GM18520 (cell line): ENCODE measurements around the gene OR51T1.
"Not testable (repeated sequence)": the region's sequence is repeated elsewhere in the genome, so short reads cannot be mapped to it uniquely, and the experiment has no call there.

ENCODE experiments used
- ATAC-seq: cut with Tn5 transposase; IDR thresholded peaks from one replicate; pipeline ENCODE4 v1.9.1; 2021; ENCODE audit not compliant: unreplicated experiment

Gene OR51T1, protein sequence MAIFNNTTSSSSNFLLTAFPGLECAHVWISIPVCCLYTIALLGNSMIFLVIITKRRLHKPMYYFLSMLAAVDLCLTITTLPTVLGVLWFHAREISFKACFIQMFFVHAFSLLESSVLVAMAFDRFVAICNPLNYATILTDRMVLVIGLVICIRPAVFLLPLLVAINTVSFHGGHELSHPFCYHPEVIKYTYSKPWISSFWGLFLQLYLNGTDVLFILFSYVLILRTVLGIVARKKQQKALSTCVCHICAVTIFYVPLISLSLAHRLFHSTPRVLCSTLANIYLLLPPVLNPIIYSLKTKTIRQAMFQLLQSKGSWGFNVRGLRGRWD

DNA sequence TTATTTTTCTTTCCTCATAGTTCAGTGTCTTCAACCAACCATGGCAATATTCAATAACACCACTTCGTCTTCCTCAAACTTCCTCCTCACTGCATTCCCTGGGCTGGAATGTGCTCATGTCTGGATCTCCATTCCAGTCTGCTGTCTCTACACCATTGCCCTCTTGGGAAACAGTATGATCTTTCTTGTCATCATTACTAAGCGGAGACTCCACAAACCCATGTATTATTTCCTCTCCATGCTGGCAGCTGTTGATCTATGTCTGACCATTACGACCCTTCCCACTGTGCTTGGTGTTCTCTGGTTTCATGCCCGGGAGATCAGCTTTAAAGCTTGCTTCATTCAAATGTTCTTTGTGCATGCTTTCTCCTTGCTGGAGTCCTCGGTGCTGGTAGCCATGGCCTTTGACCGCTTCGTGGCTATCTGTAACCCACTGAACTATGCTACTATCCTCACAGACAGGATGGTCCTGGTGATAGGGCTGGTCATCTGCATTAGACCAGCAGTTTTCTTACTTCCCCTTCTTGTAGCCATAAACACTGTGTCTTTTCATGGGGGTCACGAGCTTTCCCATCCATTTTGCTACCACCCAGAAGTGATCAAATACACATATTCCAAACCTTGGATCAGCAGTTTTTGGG lies at the start of gene OR51T1:
OR51T1 (plus strand) TSS at position 41 of the 641 bp plus-strand sequence; CDS start at position 41, 0 bp downstream.
- no peak for ATAC-seq

DNA sequence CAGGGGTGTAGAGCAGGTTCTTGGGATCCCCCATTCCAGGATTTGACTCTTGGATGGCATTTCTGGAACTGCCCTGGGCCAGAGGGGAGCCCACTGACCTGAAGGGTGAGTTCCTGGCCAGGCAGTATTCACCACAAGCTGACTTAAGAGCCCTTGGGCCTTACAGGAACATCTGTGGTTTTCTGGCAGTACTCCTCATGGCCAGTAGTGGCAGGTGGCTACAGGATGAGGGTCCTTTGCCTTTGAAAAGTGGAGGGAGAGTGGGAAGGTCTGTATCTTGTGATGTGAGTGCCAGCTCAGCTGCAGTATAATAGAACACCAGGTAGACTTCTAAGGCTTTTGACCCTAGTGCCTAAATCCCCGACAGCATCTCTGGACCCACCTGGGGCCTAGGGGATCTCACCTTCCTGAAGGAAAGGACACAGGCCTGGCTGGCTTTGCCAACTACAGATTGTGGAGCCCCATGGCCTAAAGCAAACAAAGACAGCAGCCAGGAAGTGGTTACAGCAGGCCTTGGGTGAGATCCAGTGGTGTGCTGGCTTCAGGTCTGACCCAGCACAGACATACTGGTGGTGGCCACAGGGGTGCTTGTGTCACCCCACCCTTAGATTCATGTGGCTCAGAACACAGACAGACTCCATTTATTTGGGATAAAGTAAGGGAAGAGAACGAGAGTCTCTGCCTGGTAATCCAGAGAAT lies 41.7 kb upstream of the OR51T1 start:
- no peak for ATAC-seq

DNA sequence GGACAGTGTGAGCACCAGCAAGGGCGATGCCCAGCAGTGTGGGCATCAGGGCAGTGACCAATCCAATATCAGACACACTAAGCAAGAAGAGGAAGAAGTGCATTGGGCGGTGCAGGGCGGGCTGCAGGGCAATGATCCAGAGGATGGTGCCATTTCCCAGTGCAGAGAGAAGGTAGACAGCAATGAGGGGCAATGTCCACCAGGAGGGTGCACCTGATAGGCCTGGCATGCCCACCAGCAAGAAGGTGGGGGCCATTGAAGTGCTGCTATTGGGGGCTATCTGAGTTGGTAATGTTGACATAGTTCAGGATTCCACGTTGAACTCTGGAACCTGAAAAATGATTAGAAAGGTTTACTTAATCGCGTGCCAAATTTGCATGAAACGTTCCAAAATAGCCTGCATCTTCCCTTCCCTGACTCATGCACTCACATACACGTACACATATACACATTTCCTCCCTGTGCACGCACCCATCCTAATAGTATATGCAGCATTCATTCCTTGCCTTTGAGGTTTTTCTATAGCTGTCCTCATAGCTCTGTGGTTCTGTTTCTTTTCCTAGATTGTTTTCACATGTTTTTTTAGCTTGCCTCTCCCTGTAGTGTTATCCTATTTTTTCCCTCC lies 32.7 kb upstream of the OR51T1 start, which contains the start of gene OR51S1:
OR51S1 (minus strand) TSS at position 301 of the 625 bp plus-strand sequence; CDS start at position 301, 0 bp downstream.
- ATAC-seq = no peak

DNA sequence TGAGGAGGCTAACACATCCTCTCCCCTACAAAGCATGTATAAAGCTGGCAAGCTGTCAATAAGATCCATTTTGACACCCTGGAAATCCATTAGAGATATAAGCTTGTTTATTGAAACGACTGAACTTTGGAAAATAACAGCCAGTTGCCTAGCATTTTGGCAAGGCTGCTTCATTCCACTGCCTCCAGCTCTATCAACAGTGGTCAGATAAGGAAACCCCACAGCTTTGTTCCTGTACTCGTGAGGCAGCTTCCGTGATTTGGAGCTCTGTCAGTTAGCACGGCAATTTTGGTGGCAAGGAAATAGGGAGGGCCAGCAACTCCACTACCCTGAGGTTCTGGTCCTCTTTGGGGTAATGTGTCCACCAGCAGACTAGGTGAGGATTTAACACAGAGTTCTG lies 30.7 kb upstream of the OR51T1 start:
- ATAC-seq = no peak

DNA sequence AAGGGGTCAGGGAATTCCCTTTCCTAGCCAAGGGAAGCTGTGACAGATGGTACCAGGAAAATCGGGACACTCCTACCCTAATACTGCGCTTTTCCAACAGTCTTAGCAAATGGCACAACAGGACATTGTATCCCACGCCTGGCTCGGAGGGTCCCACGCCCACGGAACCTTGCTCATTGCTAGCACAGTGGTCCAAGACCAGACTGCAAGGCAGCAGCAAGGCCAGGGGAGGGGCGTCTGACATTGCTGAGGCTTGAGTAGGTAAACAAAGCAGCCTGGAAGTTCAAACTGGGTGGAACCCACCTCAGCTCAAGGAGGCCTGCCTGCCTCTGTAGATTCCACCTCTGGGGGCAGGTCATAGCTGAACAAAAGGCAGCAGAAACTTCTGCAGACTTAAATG lies 27.4 kb upstream of the OR51T1 start:
- not testable (repeated sequence) for ATAC-seq

DNA sequence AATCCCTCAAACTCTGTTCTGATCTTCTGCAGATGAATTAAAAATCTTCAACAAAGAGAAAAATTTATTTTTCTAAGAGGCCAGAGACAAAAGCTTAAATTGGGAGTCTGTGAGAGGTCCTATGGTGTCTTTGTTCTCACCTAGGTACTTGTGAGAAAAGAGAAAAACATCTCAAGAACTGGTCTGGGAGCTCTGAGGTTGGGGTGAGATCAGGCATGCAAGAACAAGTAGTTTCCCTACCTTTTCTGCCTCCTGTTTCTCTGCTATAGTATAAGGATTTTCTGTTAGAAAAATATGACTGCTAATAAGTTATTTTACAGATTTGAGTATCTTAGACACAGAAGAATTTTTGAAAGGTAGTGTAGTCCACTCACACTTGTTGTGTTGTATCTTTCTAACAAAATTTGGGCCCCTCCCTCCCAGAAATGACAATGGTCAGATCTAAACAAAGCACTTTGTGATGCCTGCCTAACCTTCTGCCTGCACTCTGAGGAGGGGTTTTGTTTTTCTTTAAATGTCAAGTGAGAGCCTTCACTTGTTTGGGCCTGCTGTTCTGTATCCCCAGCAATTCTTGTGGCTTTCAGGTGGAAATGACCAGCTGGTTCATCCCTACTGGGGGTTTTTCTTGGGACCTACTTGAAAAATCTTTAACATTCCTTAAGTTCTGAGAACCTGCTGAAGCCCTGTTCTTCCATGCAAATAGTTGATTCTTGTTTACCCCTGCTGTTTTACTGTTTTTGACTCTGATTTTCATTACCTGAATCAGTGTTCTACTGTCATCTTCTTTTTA lies 19.1 kb upstream of the OR51T1 start:
- no peak for ATAC-seq

DNA sequence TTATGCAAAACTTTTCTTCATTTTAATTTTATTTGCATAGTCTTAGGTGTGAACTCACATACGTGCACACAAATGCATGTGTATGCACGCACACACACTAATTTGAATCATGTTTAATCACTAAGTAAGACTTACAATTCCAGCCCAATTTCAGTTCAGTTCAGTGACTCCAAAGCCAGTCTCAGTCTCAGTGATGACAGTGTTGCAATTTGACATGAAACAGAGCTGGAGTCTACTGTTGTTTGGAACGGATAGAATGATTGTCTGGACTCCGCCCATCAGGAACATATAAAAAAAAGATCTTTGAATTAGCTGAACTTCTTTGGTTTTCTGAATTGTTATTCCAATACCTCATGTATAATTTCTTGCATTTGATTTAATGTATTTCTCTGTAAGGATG lies 17.8 kb upstream of the OR51T1 start:
- no peak for ATAC-seq

DNA sequence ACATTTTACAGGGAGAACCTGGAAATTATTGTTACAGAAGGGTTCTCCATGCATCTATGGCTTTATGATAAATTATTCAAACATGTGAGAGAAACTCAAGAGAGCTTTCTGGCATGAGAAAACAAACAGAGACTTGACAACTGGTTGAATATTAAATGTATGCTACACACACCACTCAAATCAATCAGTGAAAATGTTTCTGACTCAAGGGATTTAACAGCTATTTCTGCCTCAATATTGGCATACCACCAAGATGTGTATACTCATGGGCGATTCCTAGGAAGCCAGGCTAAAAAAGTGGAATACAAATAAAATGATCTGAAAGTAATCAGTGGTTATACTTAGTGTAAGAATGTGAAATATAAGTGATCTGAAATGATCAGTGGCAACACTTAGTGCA lies 15.8 kb upstream of the OR51T1 start:
- ATAC-seq = no peak

DNA sequence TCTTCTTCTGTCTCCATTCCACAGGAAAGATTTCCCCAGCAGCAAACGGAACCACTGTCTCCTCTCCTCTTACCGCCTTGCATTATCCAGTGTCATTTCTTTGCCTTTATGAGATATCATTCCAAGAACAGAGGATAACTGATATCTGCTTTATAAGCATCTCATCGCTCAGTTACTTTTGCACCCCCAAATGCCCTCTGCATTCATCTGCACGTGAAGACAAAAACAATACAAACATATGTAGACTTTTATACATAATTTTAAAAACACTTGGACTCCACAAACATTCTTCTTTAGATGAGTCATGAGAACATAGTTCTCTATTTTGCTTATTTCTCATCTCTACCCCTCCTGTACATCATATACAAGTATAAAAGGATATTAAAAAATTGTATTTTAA lies 512 bp upstream of the OR51T1 start:
- ATAC-seq = no peak

DNA sequence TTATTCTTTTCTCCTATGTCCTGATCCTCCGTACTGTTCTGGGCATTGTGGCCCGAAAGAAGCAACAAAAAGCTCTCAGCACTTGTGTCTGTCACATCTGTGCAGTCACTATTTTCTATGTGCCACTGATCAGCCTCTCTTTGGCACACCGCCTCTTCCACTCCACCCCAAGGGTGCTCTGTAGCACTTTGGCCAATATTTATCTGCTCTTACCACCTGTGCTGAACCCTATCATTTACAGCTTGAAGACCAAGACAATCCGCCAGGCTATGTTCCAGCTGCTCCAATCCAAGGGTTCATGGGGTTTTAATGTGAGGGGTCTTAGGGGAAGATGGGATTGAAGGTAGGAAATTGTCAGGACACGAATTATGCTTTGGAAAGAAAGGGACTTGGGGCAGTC lies 843 bp downstream of the OR51T1 start:
- ATAC-seq = no peak

DNA sequence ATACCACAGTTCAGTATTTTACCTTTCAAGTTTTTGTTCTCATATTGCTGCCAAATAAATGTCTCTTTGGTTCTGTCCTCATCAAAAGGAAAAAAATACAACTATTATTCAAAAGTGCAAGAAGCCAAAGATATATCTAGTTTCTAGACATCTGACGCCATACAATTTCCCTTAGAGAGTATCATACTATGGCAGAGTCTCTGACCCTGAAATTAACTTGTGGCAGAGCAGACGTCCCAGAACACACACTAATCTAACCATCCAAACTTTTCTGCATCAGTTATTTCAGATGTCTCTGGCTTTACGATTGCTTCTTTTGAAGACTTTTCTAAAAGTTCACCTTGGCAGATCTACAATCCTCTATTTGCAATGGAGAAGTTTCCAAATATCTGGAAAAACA lies 2.7 kb downstream of the OR51T1 start:
- ATAC-seq = no peak

DNA sequence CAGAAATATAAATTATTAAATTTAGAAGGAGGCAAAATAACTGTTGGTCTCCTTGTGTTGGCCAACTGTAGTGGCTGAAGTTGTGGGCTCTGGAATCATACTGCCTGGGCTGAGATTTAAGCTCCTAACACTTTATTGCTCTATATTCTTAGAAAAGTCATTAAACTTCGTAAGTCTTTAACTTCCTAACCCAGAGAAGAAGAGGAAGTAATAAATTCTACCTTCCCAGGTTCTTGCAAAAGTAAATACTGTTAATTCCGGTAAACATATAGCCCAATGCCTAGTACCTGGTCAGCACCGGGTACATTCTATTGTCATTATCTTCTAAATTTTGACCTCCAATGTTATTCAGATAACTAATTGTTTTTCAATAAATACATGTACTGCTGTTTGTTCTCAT lies 4.5 kb downstream of the OR51T1 start:
- no peak for ATAC-seq

DNA sequence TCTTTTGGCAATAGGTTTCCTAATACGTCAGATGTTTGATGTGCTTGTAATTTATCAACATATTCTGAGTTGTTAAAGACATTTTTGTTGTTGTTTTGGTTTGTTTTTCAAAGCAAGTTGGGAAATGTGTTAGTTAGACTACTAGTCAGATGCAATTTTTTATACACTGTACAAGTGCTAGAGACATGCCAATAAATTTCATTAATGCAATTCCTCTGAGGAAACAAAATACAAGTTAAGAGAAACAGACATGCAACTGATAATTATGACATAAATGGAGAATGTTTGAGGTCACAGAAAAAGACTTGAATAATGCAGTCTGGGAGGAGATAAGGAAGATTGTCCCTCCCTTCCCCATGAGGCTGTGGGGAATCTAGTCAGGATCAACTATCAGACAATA lies 5.9 kb downstream of the OR51T1 start:
- no peak for ATAC-seq

DNA sequence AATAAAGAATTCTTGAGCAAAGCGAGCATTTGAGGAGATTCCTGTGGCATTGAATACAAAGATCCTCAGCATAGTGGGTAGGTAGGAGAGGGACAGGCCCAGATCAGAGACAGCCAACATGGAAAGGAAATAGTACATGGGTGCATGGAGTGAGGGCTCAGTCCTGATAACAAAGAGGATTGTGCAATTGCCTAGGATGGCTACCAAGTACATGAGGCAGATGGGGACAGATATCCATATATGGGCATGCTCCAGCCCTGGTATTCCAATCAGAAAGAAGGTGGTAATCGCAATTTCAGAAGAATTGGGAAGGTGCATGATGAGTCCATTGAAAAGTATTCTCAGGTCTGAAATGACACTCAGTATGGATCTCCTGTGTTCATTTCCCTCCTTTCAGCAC lies 8.6 kb downstream of the OR51T1 start:
- ATAC-seq = no peak

DNA sequence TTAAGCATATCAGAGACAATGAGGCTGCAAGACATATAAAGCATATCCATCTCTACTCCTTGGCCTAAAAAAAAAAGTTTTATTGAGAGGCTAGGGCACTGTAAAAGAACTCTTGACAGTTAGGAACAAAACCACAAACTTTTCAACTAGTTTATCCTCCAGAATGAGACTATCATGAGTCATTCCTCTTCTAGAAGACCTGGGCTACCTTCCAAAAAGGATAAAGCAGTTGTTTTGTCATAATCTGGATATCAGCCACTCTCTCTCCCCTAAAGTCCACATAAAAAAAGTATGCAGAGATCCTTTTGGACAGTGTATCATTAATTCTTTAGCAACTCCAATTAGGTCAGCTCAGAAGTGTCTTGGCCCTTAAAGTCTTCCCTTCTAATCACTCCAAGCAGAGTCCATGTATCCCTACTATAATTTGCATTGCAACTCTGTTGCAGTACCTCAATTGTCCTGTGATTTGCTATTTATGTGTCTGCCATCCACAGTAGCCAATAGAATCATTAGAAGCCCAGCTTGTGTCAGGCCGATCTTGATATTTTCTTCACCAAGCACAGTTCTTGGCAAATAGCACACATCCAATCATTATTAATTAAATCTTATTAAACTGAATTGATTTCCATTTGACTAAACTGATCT lies 10.4 kb downstream of the OR51T1 start:
- ATAC-seq = no peak

DNA sequence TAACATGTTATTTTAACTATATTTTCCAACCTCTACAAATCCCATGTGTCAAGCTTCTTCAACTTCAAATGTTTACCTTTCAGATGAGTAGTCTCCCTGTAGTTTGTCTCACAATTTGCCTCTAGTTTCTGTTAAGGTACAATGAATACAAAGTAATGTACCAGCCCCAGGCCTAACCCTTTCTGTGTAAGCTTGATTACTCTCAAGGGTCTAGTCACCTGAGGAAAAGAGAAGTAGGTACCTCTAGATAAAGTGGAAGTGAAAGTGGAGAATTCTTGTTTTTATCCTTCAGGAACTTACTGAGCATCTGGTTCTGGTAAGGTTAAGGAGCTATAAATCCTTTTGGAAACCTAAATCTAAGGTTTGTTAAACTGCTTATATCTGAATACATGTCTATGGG lies 21.8 kb downstream of the OR51T1 start, which contains the start of gene OR51A7:
OR51A7 (plus strand) TSS at position 300 of the 400 bp plus-strand sequence. CDS start 3,587 bp downstream, outside the sequence.
- ATAC-seq = no peak

DNA sequence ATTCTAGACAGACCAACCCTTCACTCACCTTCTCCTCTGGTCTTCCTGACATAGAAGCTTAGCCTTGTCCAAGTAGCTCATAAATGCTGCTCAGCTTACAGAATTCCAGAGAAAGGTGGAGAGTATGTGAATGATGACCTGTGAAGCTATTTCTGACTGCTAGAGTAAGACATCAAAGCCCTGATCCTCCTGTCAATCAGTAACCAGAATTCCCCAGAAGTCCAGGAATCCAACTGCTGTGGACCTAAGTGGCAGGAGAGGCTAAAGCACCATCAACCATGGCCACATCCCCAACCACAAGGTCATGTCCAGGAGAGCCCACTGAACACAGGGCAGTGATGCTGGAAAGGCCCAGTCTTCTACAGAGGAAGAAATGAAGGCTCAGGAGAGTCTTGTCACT lies 34.9 kb downstream of the OR51T1 start:
- ATAC-seq = no peak

DNA sequence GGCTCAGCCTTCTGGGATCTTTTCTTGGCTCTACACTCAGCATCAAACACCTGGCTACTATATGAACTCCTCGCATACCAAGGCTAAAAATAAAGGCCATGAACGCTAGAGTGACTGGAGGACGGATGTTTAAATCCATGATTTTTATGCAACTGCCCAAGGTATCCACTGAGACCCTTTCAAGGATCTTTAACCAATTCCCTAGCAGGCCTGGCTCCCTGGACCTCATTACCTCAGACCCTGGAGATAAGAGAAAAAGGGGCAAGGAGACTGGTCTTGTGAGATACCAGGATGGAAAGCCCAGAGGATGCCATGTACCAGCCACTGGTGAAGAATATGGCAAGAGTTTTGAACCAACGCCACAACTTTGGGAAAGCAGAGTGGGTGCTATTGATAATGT lies 37.5 kb downstream of the OR51T1 start, which contains the start of gene OR51G2:
OR51G2 (minus strand) TSS at position 101 of the 400 bp plus-strand sequence. CDS start 3,687 bp downstream, outside the sequence.
- no peak for ATAC-seq

DNA sequence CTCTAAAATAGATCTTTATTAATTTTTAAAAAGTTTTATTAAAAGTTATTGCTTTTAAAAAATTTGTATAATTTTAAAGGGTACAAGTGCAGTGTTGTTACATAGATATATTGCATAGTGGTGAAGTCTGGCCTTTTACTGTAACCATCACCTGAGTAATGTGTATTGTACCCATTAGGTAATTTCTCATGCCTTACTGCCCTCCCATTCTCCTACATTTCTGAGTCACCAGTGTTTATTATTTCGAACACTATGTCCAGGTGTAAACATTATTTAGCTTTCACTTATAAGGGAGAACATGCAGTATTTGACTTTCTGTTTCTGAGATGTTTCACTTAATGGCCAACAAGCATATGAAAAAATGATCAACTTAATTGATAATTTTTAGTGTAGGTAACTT lies 40.1 kb downstream of the OR51T1 start:
- no peak for ATAC-seq

DNA sequence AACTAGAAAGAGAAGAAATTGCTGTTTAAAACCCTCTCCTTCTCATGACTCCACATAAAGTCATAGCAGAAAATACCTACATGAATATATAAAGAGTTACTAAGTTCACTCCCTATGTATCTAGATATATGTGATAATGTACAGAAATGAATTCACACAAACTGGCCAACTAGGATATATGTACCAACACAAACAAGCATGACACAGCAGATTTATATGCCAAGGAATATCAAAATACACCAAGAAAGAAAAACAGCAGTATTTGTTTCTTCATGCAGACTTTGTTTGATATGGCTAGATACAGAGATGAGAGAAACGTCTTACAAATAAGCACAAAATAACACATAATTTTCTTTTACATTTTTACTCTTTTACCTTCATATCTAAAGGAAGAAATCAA lies 40.6 kb downstream of the OR51T1 start:
- ATAC-seq = no peak
